Trophoblast cell (in vitro differentiated cells and primary cell): Measurements from ENCODE around the gene NTSR1.

Source experiments
- DNase-seq, 2 donors: peaks; one replicate each; pipeline ENCODE4 v3.0.0-alpha.2; 2016
- H2AFZ ChIP-seq: 2 replicates; pipeline ENCODE4 v1.6.1; 2013; ENCODE audit warnings: low read length, moderate library complexity, mild to moderate bottlenecking; ENCODE audit not compliant: insufficient read depth, poor library complexity
- H2AK5ac ChIP-seq: 2 replicates; pipeline ENCODE4 v1.6.1; 2013; ENCODE audit warnings: mild to moderate bottlenecking, low read length
- H2BK120ac ChIP-seq: 2 replicates; pipeline ENCODE4 v1.6.1; 2013; ENCODE audit warnings: low read length, mild to moderate bottlenecking, moderate library complexity; ENCODE audit not compliant: insufficient read depth, poor library complexity
- H2BK12ac ChIP-seq: 2 replicates; pipeline ENCODE4 v1.6.1; 2013; ENCODE audit warnings: mild to moderate bottlenecking, low read length, moderate library complexity
- H2BK5ac ChIP-seq: 2 replicates; pipeline ENCODE4 v1.6.1; 2013; ENCODE audit warnings: low read length, low read depth, moderate library complexity, mild to moderate bottlenecking; ENCODE audit not compliant: poor library complexity
- H3K14ac ChIP-seq: 2 replicates; pipeline ENCODE4 v1.6.1; 2013; ENCODE audit warnings: mild to moderate bottlenecking, low read length
- H3K18ac ChIP-seq: 2 replicates; pipeline ENCODE4 v1.6.1; 2013; ENCODE audit warnings: mild to moderate bottlenecking, low read length
- H3K23ac ChIP-seq: 2 replicates; pipeline ENCODE4 v1.6.1; 2013; ENCODE audit warnings: low read length
- H3K27ac ChIP-seq: 2 replicates; pipeline ENCODE4 v1.5.1; 2013; ENCODE audit warnings: low read depth, mild to moderate bottlenecking, inconsistent platforms, low read length, moderate library complexity
- H3K27me3 ChIP-seq: 2 replicates; pipeline ENCODE4 v1.6.1; 2013; ENCODE audit warnings: inconsistent platforms, mild to moderate bottlenecking, low read length, moderate library complexity; ENCODE audit not compliant: insufficient read depth
- H3K36me3 ChIP-seq, 2 experiments: 1 replicate in 1 of 2; 2 replicates in 1 of 2; pipeline ENCODE4 v1.6.1; 2013; ENCODE audit warnings: low read length in 2 of 2, mild to moderate bottlenecking in 2 of 2, moderate library complexity in 1 of 2; ENCODE audit not compliant: insufficient read depth in 2 of 2, control insufficient read depth in 1 of 2
- H3K4ac ChIP-seq: 2 replicates; pipeline ENCODE4 v1.6.1; 2013; ENCODE audit warnings: low read depth, mild to moderate bottlenecking, low read length, moderate library complexity
- H3K4me1 ChIP-seq, 2 experiments: 1 replicate in 1 of 2; 2 replicates in 1 of 2; pipeline ENCODE4 v1.6.1; 2013; ENCODE audit warnings: low read length in 2 of 2, mild to moderate bottlenecking in 2 of 2, moderate library complexity in 1 of 2; ENCODE audit not compliant: insufficient read depth in 2 of 2, control insufficient read depth in 1 of 2
- H3K4me2 ChIP-seq: 2 replicates; pipeline ENCODE4 v1.6.1; 2013; ENCODE audit warnings: inconsistent platforms, mild to moderate bottlenecking, low read length, moderate library complexity
- H3K4me3 ChIP-seq: 2 replicates; pipeline ENCODE4 v1.5.1; 2013; ENCODE audit warnings: mild to moderate bottlenecking, low read depth, low read length, inconsistent platforms
- H3K79me1 ChIP-seq: one replicate; pipeline ENCODE4 v1.6.1; 2013; ENCODE audit warnings: low read length
- H3K79me2 ChIP-seq: 2 replicates; pipeline ENCODE4 v1.6.1; 2013; ENCODE audit warnings: low read length, mild to moderate bottlenecking; ENCODE audit not compliant: control insufficient read depth, insufficient read depth, poor library complexity
- H3K9ac ChIP-seq: 2 replicates; pipeline ENCODE4 v1.6.1; 2013; ENCODE audit warnings: mild to moderate bottlenecking, low read length
- H3K9me3 ChIP-seq: 2 replicates; pipeline ENCODE4 v1.6.1; 2013; ENCODE audit warnings: low read depth, mild to moderate bottlenecking, control low read depth, inconsistent platforms, low read length; ENCODE audit not compliant: insufficient read depth
- H4K12ac ChIP-seq: 2 replicates; pipeline ENCODE4 v1.6.1; 2013; ENCODE audit warnings: low read depth, mild to moderate bottlenecking, low read length, moderate library complexity
- H4K8ac ChIP-seq: 2 replicates; pipeline ENCODE4 v1.6.1; 2013; ENCODE audit warnings: low read depth, mild to moderate bottlenecking, low read length, moderate library complexity
- H4K91ac ChIP-seq: one replicate; pipeline ENCODE4 v1.6.1; 2013; ENCODE audit warnings: low read depth, mild to moderate bottlenecking, low read length, moderate library complexity
- WGBS: extraction: QIAGEN DNeasy Blood & Tissue Kit; methylation state at CpG from one replicate; pipeline ENCODE4 v1.1.7; 2013; ENCODE audit warnings: missing lambda C conversion rate; ENCODE audit not compliant: insufficient read length, insufficient coverage; ENCODE audit errors: extremely low coverage; 5-methylcytosine and 5-hydroxymethylcytosine counted together

The NTSR1 gene

GRCh38 chr20:62811320-62811719 lies 102.7 kb downstream of the NTSR1 start:
- no peak overlapping the region for H3K14ac ChIP-seq
- no CpG with 5 or more reads among the region's 21 CpGs for WGBS
- no peak overlapping the region for H3K18ac ChIP-seq
- no peak overlapping the region for H3K4ac ChIP-seq
- no peak overlapping the region for H3K9ac ChIP-seq
- H3K27me3 ChIP-seq: no peaks in the 10 kb centered on the region
- H3K9me3 ChIP-seq: no peaks in the 10 kb centered on the region
- no peak overlapping the region for H4K12ac ChIP-seq
- no peak overlapping the region for H3K4me3 ChIP-seq
- DNase-seq: no peak
- no peak overlapping the region for H2BK12ac ChIP-seq
- H3K36me3 ChIP-seq: peaks cover 55 to 57% of the 10 kb centered on the region in 2 experiments
- H4K91ac ChIP-seq: no peak overlapping the region
- peaks cover 20 to 23% of the 10 kb centered on the region in 2 experiments for H3K4me1 ChIP-seq
- H3K4me2 ChIP-seq: no peak overlapping the region
- H4K8ac ChIP-seq: no peak overlapping the region
- no peak overlapping the region for H2AK5ac ChIP-seq
- H3K79me1 ChIP-seq: peaks cover 7% of the 10 kb centered on the region
- H2BK5ac ChIP-seq: no peak overlapping the region
- H2AFZ ChIP-seq: no peak overlapping the region
- H2BK120ac ChIP-seq: no peak overlapping the region
- H3K27ac ChIP-seq: no peak overlapping the region
- H3K79me2 ChIP-seq: peaks cover 3% of the 10 kb centered on the region
- no peak overlapping the region for H3K23ac ChIP-seq

GRCh38 chr20:62811720-62812119 lies 103.1 kb downstream of the NTSR1 start:
- H2AFZ ChIP-seq: no peak overlapping the region
- no peak overlapping the region for H3K4me3 ChIP-seq
- no peak overlapping the region for H4K12ac ChIP-seq
- H2AK5ac ChIP-seq: no peak overlapping the region
- no peak overlapping the region for H2BK12ac ChIP-seq
- peaks cover 6% of the 10 kb centered on the region for H3K79me2 ChIP-seq
- H3K4ac ChIP-seq: no peak overlapping the region
- H4K8ac ChIP-seq: no peak overlapping the region
- H2BK5ac ChIP-seq: no peak overlapping the region
- H2BK120ac ChIP-seq: no peak overlapping the region
- H4K91ac ChIP-seq: no peak overlapping the region
- DNase-seq: no peak
- H3K36me3 ChIP-seq: peaks cover 55 to 56% of the 10 kb centered on the region in 2 experiments
- H3K4me1 ChIP-seq: peaks cover 21 to 25% of the 10 kb centered on the region in 2 experiments
- no peak overlapping the region for H3K9ac ChIP-seq
- no peaks in the 10 kb centered on the region for H3K9me3 ChIP-seq
- H3K23ac ChIP-seq: no peak overlapping the region
- H3K27ac ChIP-seq: no peak overlapping the region
- no peaks in the 10 kb centered on the region for H3K27me3 ChIP-seq
- H3K79me1 ChIP-seq: peaks cover 11% of the 10 kb centered on the region
- H3K18ac ChIP-seq: no peak overlapping the region
- H3K14ac ChIP-seq: no peak overlapping the region
- no CpG with 5 or more reads among the region's 10 CpGs for WGBS
- H3K4me2 ChIP-seq: no peak overlapping the region
